GM18909 (cell line): Measurements from ENCODE around the gene GALNT7.

Source experiments
- ATAC-seq: cut with Tn5 transposase; IDR thresholded peaks from one replicate; pipeline ENCODE4 v1.9.1; 2021; ENCODE audit warnings: mild to moderate bottlenecking; ENCODE audit not compliant: unreplicated experiment, poor library complexity

Gene GALNT7

GRCh38 chr4:173282626-173283025 lies 114.0 kb downstream of the GALNT7 start:
- ATAC-seq: no peak

DNA sequence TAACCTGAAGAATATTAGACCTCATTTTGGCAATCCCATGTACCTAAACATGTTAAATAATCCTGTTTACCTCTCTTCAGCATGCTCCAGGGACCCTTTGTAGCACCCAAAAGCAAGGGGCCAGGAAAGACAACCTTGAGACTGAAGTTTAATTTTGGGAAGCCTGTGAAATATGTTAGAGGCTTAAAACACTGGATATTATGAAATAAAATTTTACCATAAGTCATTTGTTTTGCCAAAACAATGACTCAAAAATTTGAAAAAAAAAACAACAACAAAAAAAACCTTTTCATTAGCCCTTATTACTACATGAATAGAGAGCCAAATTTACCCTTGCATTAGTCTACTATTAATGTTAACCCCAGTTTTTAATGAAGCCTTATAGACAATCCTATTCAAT lies 115.9 kb downstream of the GALNT7 start:
- no peak for ATAC-seq

GRCh38 chr4:173287486-173287885 lies 118.9 kb downstream of the GALNT7 start:
- ATAC-seq: no peak

GRCh38 chr4:173288296-173288695 lies 119.7 kb downstream of the GALNT7 start:
- peak; percentile 80 for ATAC-seq

DNA sequence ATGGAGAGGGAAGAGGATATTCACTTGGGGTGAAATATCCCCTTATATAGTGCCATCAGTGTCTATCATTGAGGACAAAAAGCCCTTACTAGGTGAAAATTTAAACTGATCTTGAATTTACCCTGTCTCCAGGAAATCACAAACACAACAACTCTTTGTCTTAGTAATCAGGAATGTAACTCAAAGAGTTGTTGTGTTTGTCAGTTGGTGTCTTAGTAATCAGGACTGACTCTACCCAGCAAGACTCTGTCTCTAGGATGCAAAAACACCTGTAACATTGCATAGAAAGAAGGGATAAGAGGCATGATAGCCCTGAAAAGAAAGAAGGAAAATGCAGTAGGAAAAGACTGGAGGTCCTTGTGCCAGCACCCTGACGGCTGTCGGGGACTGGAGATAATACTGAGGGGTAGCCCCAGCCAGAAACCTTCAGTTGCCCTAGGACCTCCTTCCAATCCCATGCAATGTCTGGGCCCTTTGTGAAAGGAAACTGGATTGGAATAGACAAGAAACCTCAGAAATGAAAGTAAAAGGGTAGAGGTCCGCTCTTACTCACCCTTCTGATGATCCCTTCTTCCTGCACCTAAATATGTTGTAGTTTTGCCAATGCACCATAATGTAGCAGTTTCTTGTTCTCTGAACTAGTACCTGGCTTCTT lies 120.2 kb downstream of the GALNT7 start:
- peak; percentile 67 for ATAC-seq

- ATAC-seq: peak; percentile 15
Measured at GRCh38 chr4:173289353-173289727, 120.7 kb downstream of the GALNT7 start.

- ATAC-seq: no peak
Measured at GRCh38 chr4:173291899-173292298, 123.3 kb downstream of the GALNT7 start.

GRCh38 chr4:173293663-173294062 lies 125.1 kb downstream of the GALNT7 start:
- no peak for ATAC-seq

- ATAC-seq: no peak
Measured at GRCh38 chr4:173294444-173294843, 125.8 kb downstream of the GALNT7 start.

- ATAC-seq: peak; percentile 83
Measured at GRCh38 chr4:173301518-173302201, 133.0 kb downstream of the GALNT7 start.

- no peak for ATAC-seq
Measured at GRCh38 chr4:173307778-173308177, 139.2 kb downstream of the GALNT7 start.

- no peak for ATAC-seq
Measured at GRCh38 chr4:173311368-173311767, 142.8 kb downstream of the GALNT7 start.

- no peak for ATAC-seq
Measured at GRCh38 chr4:173314715-173315114, 146.1 kb downstream of the GALNT7 start.

GRCh38 chr4:173316060-173316459 lies 147.4 kb downstream of the GALNT7 start:
- no peak for ATAC-seq

- ATAC-seq: peak; percentile 51
Measured at GRCh38 chr4:173317004-173317403, 148.4 kb downstream of the GALNT7 start.

DNA sequence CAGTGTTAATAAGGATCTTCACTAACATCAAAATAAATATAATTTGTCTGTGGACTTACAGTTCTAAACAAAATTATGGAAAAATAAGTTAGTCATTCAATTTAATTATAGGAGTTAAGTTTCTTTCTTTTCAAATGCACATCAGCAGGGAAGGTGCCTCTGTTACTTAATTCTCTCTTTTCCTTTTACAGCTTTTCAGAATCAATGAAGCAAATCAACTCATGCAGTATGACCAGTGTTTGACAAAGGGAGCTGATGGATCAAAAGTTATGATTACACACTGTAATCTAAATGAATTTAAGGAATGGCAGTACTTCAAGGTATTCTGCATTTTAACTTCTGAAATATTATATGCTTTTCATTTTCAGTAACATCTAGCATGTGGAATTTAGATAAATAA lies 149.6 kb downstream of the GALNT7 start:
- no peak for ATAC-seq

GRCh38 chr4:173318648-173319211 lies 150.1 kb downstream of the GALNT7 start:
- no peak for ATAC-seq

GRCh38 chr4:173319696-173320095 lies 151.1 kb downstream of the GALNT7 start:
- no peak for ATAC-seq

- ATAC-seq: no peak
Measured at GRCh38 chr4:173325007-173325736, 156.6 kb downstream of the GALNT7 start.

DNA sequence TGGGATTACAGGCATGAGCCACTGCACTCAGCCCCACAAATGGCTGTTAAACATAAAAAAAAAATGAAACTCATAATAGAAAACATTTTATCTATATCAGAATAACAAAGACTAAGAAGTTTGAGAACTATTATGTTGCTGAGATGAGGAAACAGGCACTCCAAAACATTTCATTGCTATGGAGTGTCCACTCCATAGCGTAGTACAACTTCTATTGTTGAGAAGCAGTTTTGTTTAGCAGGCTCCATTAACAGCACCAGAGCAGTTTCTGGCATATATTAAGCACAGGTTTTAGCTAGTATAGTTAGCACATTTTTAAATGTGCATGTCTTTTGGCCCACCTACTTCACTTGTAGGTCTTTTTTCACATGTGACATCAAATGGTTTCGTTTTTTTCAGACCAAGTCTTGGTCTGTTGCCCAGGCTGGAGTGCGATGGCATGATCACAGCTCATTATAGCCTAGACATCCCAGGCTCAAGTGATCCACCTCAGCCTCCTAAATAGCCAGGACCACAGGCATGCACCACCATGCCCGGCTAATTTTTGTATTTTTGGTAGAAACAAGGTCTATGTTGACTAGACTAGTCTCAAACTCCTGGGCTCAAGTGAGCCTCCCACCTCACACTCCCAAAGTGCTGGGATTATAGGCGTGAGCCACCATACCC lies 159.8 kb downstream of the GALNT7 start:
- ATAC-seq: no peak

- ATAC-seq: no peak
Measured at GRCh38 chr4:173330590-173330989, 162.0 kb downstream of the GALNT7 start.
